Measurements from ENCODE around the gene SORD. TPM values are rescaled to one million over a fixed set of nuclear protein-coding genes. Genes with fewer than 3 reads are reported as not detected.
"Not testable (repeated sequence)": the region's sequence is repeated elsewhere in the genome, so short reads cannot be mapped to it uniquely, and the experiment has no call there.

Gene SORD
- total and polyA plus RNA-seq, 5 donors: 5.5 to 14.7 (median 12.5) TPM

- Histone ChIP-seq H3K9me3 (ENCODE audit: control insufficient read depth, low read length) (no peaks in the 10 kb centered on the region), H3K4me3 (ENCODE audit: low read length) (no peak overlapping the region), H3K27me3 (ENCODE audit: control insufficient read depth, insufficient read depth) (no peaks in the 10 kb centered on the region), H3K4me1 (ENCODE audit: control insufficient read depth, insufficient read depth, low read length) (no peaks in the 10 kb centered on the region), H3K27ac (ENCODE audit: low read length) (no peak overlapping the region)
- ATAC-seq (no peak), DNase-seq (no peak)
- intact Hi-C loops (cut with DNase I): no loop called here
- WGBS: 58% methylated on average over 7 of the region's 7 CpGs
Observed at GRCh38 chr15:45100884-45101625, 78.1 kb downstream of the SORD start.

- H3K9me3 ChIP-seq (ENCODE audit: control insufficient read depth, low read length): no peaks in the 10 kb centered on the region
- no peaks in the 10 kb centered on the region for H3K27me3 ChIP-seq (ENCODE audit: control insufficient read depth, insufficient read depth)
- ATAC-seq: no peak
- no peaks in the 10 kb centered on the region for H3K4me1 ChIP-seq (ENCODE audit: control insufficient read depth, insufficient read depth, low read length)
- intact Hi-C loops (cut with DNase I): no loop called here
- H3K4me3 ChIP-seq (ENCODE audit: low read length): no peak overlapping the region
- 88% methylated on average over 12 of the region's 12 CpGs for WGBS
- DNase-seq: no peak
- no peak overlapping the region for H3K27ac ChIP-seq (ENCODE audit: low read length)
Observed at GRCh38 chr15:45101749-45102148, 78.8 kb downstream of the SORD start.

GRCh38 chr15:45102226-45102625 is 79.2 kb downstream of the SORD start:
- Histone ChIP-seq H3K27me3 (ENCODE audit: control insufficient read depth, insufficient read depth) (no peaks in the 10 kb centered on the region), H3K4me3 (ENCODE audit: low read length) (no peak overlapping the region), H3K27ac (ENCODE audit: low read length) (no peak overlapping the region), H3K4me1 (ENCODE audit: control insufficient read depth, insufficient read depth, low read length) (no peaks in the 10 kb centered on the region), H3K9me3 (ENCODE audit: control insufficient read depth, low read length) (no peaks in the 10 kb centered on the region)
- no peak for DNase-seq
- no peak for ATAC-seq
- intact Hi-C loops (cut with DNase I): no loop called here
- 91% methylated on average over 6 of the region's 6 CpGs for WGBS

GRCh38 chr15:45104170-45104569 is 81.2 kb downstream of the SORD start:
- H3K27me3 ChIP-seq (ENCODE audit: control insufficient read depth, insufficient read depth); ATAC-seq: not testable (repeated sequence)

GRCh38 chr15:45105586-45105985 is 82.6 kb downstream of the SORD start:
- no peaks in the 10 kb centered on the region for H3K27me3 ChIP-seq (ENCODE audit: control insufficient read depth, insufficient read depth)
- ATAC-seq (no peak), DNase-seq (no peak)
- no peaks in the 10 kb centered on the region for H3K9me3 ChIP-seq (ENCODE audit: control insufficient read depth, low read length)
- intact Hi-C loops (cut with DNase I): no loop called here
- H3K4me3 ChIP-seq (ENCODE audit: low read length): no peak overlapping the region
- no peaks in the 10 kb centered on the region for H3K4me1 ChIP-seq (ENCODE audit: control insufficient read depth, insufficient read depth, low read length)
- 89% methylated on average over 11 of the region's 11 CpGs for WGBS
- no peak overlapping the region for H3K27ac ChIP-seq (ENCODE audit: low read length)

More at GRCh38 chr15:45104170-45104569, 81.2 kb downstream of the SORD start:
- 84% methylated on average over 9 of the region's 9 CpGs for WGBS
- H3K4me3 ChIP-seq (ENCODE audit: low read length); H3K4me1 ChIP-seq (ENCODE audit: control insufficient read depth, insufficient read depth, low read length); intact Hi-C loops (cut with DNase I); H3K27ac ChIP-seq (ENCODE audit: low read length); H3K9me3 ChIP-seq (ENCODE audit: control insufficient read depth, low read length); DNase-seq: not testable (repeated sequence)

- Histone ChIP-seq H3K9me3 (ENCODE audit: control insufficient read depth, low read length) (no peaks in the 10 kb centered on the region), H3K4me3 (ENCODE audit: low read length) (no peak overlapping the region)
- 74% methylated on average over 15 of the region's 15 CpGs for WGBS
Observed at GRCh38 chr15:45106002-45106790, 83.2 kb downstream of the SORD start.

GRCh38 chr15:45107941-45108630 is 85.1 kb downstream of the SORD start:
- ATAC-seq: no peak
- H3K9me3 ChIP-seq (ENCODE audit: control insufficient read depth, low read length): no peaks in the 10 kb centered on the region
- intact Hi-C loops (cut with DNase I): no loop called here
- no peaks in the 10 kb centered on the region for H3K27me3 ChIP-seq (ENCODE audit: control insufficient read depth, insufficient read depth)
- H3K4me3 ChIP-seq (ENCODE audit: low read length): no peak overlapping the region
- no peak for DNase-seq
- H3K27ac ChIP-seq (ENCODE audit: low read length): no peak overlapping the region
- H3K4me1 ChIP-seq (ENCODE audit: control insufficient read depth, insufficient read depth, low read length): no peaks in the 10 kb centered on the region
- whole genome bisulfite sequencing: 92% methylated on average over 10 of the region's 10 CpGs

More at GRCh38 chr15:45106002-45106790, 83.2 kb downstream of the SORD start:
- H3K27me3 ChIP-seq (ENCODE audit: control insufficient read depth, insufficient read depth): no peaks in the 10 kb centered on the region
- intact Hi-C loops (cut with DNase I): no loop called here
- H3K27ac ChIP-seq (ENCODE audit: low read length): no peak overlapping the region
- no peaks in the 10 kb centered on the region for H3K4me1 ChIP-seq (ENCODE audit: control insufficient read depth, insufficient read depth, low read length)
- ATAC-seq: no peak
- DNase-seq: no peak

- Histone ChIP-seq H3K27ac (ENCODE audit: low read length) (no peak overlapping the region), H3K4me1 (ENCODE audit: control insufficient read depth, insufficient read depth, low read length) (no peaks in the 10 kb centered on the region), H3K9me3 (ENCODE audit: control insufficient read depth, low read length) (no peaks in the 10 kb centered on the region), H3K4me3 (ENCODE audit: low read length) (no peak overlapping the region), H3K27me3 (ENCODE audit: control insufficient read depth, insufficient read depth) (no peaks in the 10 kb centered on the region)
- intact Hi-C loops (cut with DNase I): loop anchor here in 2 of 4 donors (10.0 kb wide), 2 partner anchors 76 to 136 kb away; no protein-coding TSS in a partner anchor
- DNase-seq (peak in 1 of 3 donors; percentile 6), ATAC-seq (no peak)
- 51% methylated on average over 11 of the region's 11 CpGs for WGBS
Observed at GRCh38 chr15:45110256-45110820, 87.3 kb downstream of the SORD start.

- H3K4me1 ChIP-seq (ENCODE audit: control insufficient read depth, insufficient read depth, low read length): no peaks in the 10 kb centered on the region
- no peak overlapping the region for H3K4me3 ChIP-seq (ENCODE audit: low read length)
- DNase-seq: peak in 1 of 3 donors; percentile 47
- intact Hi-C loops (cut with DNase I): loop anchor here in 2 of 4 donors (10.0 kb wide), 2 partner anchors 77 to 137 kb away; no protein-coding TSS in a partner anchor
- H3K9me3 ChIP-seq (ENCODE audit: control insufficient read depth, low read length): no peaks in the 10 kb centered on the region
- H3K27ac ChIP-seq (ENCODE audit: low read length): no peak overlapping the region
- WGBS: 22% methylated on average over 64 of the region's 71 CpGs
- no peaks in the 10 kb centered on the region for H3K27me3 ChIP-seq (ENCODE audit: control insufficient read depth, insufficient read depth)
- no peak for ATAC-seq
Observed at GRCh38 chr15:45111390-45112142, 88.6 kb downstream of the SORD start.

- Histone ChIP-seq H3K9me3 (ENCODE audit: control insufficient read depth, low read length) (no peaks in the 10 kb centered on the region), H3K4me3 (ENCODE audit: low read length) (no peak overlapping the region), H3K4me1 (ENCODE audit: control insufficient read depth, insufficient read depth, low read length) (no peaks in the 10 kb centered on the region), H3K27ac (ENCODE audit: low read length) (no peak overlapping the region), H3K27me3 (ENCODE audit: control insufficient read depth, insufficient read depth) (no peaks in the 10 kb centered on the region)
- 14% methylated on average over 13 of the region's 13 CpGs for WGBS
- intact Hi-C loops (cut with DNase I): loop anchor here in 2 of 4 donors (10.0 kb wide), 2 partner anchors 77 to 137 kb away; no protein-coding TSS in a partner anchor
- DNase-seq (no peak), ATAC-seq (no peak)
Observed at GRCh38 chr15:45112143-45112590, 89.2 kb downstream of the SORD start.

Data from right cardiac atrium (tissue), 5 donors.